Measurements from ENCODE around the gene NOL12. TPM values are rescaled to one million over a fixed set of nuclear protein-coding genes. Genes with fewer than 3 reads are reported as not detected.

NOL12 gene
- total RNA-seq, 1 donor from 2014 or later: 23.9 TPM

DNA sequence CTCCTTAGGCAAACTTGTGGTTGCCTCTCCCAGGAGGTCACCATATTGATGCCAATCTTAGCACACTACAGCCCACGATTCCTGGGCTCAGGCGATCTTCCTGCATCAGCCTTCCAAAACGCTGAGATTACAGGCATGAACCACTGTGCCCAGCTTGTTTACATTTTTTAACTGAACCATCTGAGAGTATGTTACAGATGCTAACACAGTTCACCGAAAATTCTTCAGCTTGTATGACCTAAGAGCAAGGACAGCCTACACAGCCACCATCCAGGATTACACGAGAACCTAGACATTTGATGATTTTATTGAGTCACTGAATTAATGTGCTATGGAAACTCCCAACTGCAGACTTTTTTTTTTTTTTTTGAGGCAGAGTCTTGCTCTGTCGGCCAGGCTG lies 16.6 kb upstream of the NOL12 start:
- Mint-ChIP-seq H3K27ac (no peak overlapping the region), H3K36me3 (peaks cover 6% of the 10 kb centered on the region), H3K4me1 (ENCODE audit: unreplicated experiment) (peaks cover 9% of the 10 kb centered on the region), H3K27me3 (no peaks in the 10 kb centered on the region), H3K9me3 (no peaks in the 10 kb centered on the region), H3K4me3 (no peak overlapping the region)
- no peak for DNase-seq (ENCODE audit: extremely low spot score, unreplicated experiment)
- no peak for TF ChIP-seq CTCF (conservative IDR thresholded peaks at IDR 0.05)

DNA sequence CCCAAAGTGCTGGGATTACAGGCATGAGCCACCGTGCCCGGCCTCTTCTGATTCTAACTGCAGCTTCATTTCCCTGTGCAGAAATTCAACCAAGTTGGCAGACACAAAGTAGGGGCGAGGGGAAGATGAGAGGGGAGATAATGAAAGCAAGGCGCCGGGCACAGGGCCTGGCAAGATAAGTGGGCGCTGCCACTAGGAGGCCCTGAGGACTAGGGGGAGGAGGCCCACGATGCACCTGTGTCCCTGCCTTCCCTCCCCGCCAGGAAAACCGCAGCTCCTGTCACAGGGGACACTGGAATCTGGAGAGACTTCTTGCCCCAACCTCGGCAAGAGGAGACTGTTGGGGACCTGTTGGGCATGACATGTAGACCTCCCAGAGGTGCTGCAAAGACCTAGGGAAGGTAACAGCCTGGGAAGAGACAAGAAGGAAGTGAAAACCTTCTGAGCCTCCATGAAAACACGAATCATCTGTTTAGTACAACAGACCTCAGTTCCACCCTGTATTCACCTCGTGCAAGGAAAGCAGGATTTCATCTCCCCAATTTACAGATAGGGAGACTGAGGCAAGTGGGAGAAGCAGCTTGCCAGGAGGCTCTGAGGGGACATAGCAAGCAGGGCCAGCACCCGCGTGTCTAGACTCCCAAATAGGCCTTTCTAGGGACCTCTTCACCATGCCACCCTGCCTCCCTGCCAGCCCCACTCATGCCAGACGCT lies 13.8 kb upstream of the NOL12 start:
- H3K27me3 Mint-ChIP-seq: no peaks in the 10 kb centered on the region
- TF ChIP-seq CTCF (conservative IDR thresholded peaks at IDR 0.05): no peak
- peaks cover 14% of the 10 kb centered on the region for H3K4me1 Mint-ChIP-seq (ENCODE audit: unreplicated experiment)
- peaks cover 3% of the 10 kb centered on the region for H3K36me3 Mint-ChIP-seq
- no peaks in the 10 kb centered on the region for H3K9me3 Mint-ChIP-seq
- H3K27ac Mint-ChIP-seq: no peak overlapping the region
- H3K4me3 Mint-ChIP-seq: no peak overlapping the region
- DNase-seq (ENCODE audit: extremely low spot score, unreplicated experiment): no peak

DNA sequence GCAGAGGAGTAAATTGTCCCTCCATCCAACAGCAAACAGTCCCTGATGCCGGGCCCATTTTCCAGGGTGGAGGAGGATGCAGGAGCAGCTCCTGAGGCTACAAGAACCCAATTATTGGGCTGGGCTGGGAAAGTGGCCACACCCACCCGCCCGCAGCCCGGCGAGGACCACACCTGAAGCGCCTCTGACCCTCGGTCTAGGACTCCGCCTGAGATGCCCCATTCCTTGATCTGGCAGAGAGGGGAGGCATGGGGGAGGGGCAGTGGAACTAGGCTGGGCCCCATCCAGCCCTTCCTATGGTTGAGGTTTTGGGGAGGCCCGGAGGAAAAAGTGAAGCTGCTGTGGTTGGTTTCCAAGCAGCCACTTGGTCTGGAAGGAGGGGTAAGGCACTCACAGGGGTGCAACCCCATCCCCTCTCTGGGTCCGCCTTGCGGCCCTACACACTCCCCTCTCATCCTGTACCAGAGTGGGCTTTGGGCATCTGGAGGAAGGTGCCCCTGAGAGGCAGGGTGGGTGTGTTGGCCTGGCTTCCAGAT lies 13.2 kb upstream of the NOL12 start:
- Mint-ChIP-seq H3K36me3 (peaks cover 3% of the 10 kb centered on the region), H3K9me3 (no peaks in the 10 kb centered on the region), H3K27me3 (no peaks in the 10 kb centered on the region), H3K4me3 (no peak overlapping the region), H3K4me1 (ENCODE audit: unreplicated experiment) (peaks cover 9% of the 10 kb centered on the region), H3K27ac (no peak overlapping the region)
- TF ChIP-seq CTCF (conservative IDR thresholded peaks at IDR 0.05): no peak
- DNase-seq (ENCODE audit: extremely low spot score, unreplicated experiment): no peak

- Mint-ChIP-seq H3K4me1 (ENCODE audit: unreplicated experiment) (peaks cover 8% of the 10 kb centered on the region), H3K9me3 (no peaks in the 10 kb centered on the region), H3K27me3 (no peaks in the 10 kb centered on the region), H3K4me3 (no peak overlapping the region), H3K27ac (peak overlapping the region; percentile 34), H3K36me3 (peaks cover 3% of the 10 kb centered on the region)
- no peak for DNase-seq (ENCODE audit: extremely low spot score, unreplicated experiment)
- TF ChIP-seq CTCF (conservative IDR thresholded peaks at IDR 0.05): no peak
Measured at GRCh38 chr22:37674248-37674647, 11.9 kb upstream of the NOL12 start.

DNA sequence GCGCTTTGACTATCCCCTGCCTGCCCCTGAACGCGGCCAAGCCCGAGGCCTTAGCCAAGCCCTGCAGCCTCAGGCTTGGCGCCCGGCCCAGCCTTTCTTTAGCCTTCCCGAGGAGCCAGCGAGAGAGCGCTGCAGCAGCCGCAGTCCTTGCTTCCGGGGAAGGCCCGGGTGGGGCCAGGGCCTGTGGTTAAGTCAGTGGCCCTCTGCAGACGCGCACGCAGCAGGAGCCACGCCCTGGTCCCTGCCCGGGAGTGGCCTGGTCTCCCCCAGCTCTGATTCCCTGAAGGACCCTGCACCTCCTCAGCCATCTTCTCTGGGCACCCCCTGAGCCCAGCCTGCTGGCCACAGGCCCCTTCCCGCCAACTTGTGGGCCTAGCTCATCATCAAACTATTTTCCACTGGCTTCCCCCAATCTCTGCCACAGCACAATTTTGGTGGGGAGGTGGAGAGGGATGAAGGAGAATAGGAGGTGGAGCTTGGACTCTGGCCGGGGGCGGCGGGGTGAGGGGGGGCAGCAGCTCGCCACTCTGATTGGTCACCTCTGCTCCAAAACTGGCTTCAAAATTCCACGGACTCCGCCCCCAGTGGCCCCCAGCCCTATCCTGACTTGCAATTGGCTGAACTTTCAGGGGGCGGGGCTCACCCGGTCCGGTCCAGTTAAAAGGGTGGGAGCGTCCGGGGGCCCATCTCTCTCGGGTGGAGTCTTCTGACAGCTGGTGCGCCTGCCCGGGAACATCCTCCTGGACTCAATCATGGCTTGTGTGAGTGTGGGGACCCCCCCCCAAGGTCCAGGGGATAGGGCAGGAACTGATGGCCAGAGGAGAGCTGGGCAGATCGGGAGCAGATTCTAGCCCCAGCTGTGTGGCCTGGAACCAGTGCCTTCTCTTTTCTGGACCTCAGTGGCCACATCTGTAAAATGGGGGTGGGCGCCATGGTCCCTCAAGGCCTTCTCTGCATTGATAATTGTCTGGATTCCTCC lies 10.9 kb upstream of the NOL12 start, which contains the start of gene LGALS1:
LGALS1 (plus strand) TSS at position 686 of the 979 bp plus-strand sequence; CDS start at position 753, 67 bp downstream.
- Mint-ChIP-seq H3K4me3 (peak within 1 kb of the TSS; percentile 83), H3K27me3 (no peaks in the 10 kb centered on the region), H3K36me3 (no peaks in the 10 kb centered on the region), H3K9me3 (no peaks in the 10 kb centered on the region), H3K4me1 (ENCODE audit: unreplicated experiment) (peaks cover 8% of the 10 kb centered on the region), H3K27ac (peak within 1 kb of the TSS; percentile 55)
- DNase-seq (ENCODE audit: extremely low spot score, unreplicated experiment): no peak
- TF ChIP-seq CTCF (conservative IDR thresholded peaks at IDR 0.05): no peak

Measured in type B pancreatic cell (in vitro differentiated cells).